GM18861 (cell line): ENCODE measurements around the gene ABLIM3.

ENCODE experiments used
- ATAC-seq: cut with Tn5 transposase; IDR thresholded peaks from one replicate; pipeline ENCODE4 v1.9.1; 2021; ENCODE audit not compliant: unreplicated experiment

ABLIM3 gene

GRCh38 chr5:149133795-149134777 lies 7.2 kb upstream of the ABLIM3 start:
- no peak for ATAC-seq

GRCh38 chr5:149134778-149135500 lies 6.4 kb upstream of the ABLIM3 start:
- ATAC-seq = no peak

DNA sequence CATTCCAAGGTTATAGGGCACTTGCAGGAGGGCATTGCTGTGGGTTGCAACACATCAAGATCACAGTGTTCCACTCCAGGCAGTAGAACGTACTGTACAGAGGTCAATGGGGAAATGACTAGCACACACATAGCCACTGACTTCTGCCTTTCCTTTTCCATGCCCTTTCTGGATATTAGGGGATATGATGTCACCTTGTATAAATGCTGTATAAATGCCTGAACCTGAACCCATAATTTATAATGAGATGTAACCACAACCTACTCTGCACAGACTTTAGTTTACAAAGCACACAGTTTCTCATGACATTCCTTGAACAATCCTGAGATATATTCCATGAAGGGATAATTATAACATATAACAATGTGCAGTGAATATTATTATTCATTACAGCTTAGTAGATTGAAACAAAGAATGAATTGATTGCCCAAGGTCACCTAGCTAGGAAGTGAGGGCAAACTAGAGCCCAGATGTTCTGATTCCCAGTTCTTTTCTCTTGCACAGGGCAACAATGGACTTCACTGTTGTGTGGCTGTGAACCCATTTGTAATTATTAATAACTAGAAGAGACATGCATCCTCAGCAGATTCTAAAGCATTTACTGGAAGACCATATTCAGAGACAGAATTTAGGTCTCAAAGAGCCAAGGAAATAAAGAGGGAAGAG lies 5.6 kb upstream of the ABLIM3 start:
- no peak for ATAC-seq

DNA sequence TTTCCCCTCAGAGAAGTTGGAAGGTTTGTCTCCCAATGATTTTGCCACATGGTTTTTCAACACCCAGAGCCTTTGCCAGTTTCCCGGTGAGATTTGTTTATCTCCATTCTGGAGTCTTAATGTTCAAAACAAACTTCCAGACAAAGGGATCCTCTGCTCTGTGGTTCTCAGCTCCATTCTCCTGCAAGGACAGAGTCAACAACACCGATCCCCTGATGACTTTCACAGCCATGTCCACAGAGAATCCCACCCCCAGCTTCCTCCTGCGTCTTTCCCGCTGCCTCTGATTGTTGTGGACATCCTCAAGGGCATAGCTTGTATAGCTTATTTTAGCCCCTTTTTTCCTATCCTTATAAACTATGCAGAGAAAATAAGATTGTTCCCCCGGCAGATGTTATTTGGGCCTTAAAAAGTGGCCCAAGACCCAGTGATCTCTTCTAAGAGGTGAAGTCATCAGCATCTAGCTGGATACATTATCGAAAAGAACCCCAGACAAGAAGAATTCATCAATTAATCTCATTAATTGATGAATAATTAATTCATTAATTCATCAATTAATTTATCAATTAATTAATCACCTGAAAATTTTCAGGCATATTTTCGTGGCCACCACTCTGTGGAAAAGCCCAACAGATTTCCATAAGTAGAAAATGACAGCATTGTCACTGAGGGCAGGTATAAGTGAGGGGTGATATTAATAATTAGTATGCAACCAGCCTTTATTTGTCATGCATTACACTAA lies 2.9 kb upstream of the ABLIM3 start:
- ATAC-seq = no peak

DNA sequence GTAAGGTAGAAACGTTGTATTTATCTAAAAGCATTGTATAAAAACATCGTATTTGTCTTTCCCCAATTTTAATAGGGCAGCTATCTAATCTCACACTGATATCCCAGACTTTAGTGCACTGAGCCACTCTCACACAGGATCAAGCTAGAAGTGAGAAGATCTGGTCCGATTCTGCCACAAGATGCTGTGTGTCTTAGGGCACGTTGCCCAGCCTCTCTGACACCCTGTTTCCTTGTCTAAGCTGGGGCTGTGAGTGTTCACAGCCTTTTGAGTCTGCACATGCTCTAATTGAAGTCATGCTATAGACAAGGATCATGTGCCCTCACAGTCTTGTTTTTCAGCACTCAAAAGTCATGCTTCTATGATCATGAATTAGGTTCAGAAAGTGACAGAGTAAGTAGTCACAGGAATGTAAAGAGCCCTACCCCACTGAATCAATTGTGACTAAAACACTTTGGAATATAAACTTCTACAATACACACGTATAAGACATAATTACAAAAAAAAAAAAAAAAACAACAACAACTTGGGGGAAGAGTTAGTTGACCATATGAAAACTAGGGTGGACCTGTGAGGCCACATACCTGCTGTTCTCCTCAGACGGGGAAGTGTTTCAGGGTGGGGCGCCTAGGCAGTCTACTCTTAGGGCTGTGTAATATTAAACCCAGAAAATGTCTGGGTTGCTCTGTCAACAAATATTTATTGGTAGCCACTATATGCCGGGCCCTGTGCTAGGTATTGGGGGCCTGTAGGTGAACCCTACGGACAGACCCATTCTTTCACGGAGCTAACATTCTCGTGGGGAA lies 893 bp upstream of the ABLIM3 start:
- ATAC-seq = no peak

- ATAC-seq = no peak
Measured at GRCh38 chr5:149141957-149142851, 911 bp downstream of the ABLIM3 start.

DNA sequence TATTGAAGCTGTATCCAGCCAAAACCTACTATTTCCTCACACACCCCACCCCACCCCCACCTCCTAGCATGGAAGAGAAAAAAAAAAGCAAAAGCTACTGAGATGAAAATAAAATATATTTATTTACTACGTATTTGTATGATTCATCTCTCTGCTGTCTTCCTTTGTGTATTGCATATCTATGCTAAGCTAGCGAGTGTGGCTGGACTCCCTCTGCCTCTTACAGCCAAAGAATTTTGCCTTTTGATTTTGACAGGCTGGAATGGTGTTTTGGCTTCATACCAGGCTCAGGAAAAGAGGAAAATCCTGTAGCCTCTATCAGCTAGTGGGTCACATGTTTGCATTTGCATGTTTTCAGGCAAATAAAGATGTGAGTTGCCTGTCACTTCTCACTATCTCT lies 2.2 kb downstream of the ABLIM3 start:
- ATAC-seq = no peak

DNA sequence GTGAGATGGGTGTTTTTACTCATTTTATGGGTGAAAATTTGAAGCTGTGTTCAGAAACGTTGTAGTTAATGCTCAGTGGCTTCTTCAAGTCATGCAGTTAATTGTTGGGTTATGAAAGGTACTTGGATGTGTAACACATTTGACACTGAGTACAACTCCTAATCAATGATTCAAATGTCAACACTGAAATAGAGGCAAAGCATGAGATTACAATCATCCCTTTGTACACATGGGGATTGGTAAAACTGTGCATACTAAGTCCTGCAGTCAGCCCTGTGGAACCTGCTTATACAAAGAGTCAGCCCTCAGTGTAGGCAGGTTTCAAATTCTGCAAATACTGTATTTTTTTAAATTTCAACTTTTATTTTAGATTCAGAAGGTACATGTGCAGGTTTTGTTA lies 3.3 kb downstream of the ABLIM3 start:
- ATAC-seq = no peak

- no peak for ATAC-seq
Measured at GRCh38 chr5:149145138-149145537, 3.8 kb downstream of the ABLIM3 start.

DNA sequence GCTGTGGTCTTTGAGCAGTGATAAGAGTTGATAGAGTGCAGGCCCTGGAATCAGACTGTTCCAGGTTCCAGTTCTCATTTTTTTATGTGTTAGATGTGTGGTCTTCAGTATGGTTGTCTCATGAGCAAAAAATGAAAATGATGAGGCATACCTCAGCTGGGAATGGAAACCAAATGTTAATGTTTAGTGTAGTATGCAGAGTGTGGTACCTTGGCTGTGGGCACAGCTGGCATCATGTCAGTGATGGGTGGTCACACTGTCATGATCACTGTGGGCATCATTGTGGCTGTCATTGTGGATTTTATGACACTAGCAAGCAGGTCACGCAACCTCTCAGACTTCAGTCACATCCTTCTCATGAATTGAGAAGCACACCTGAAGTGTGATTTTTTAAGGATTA lies 6.4 kb downstream of the ABLIM3 start:
- no peak for ATAC-seq

GRCh38 chr5:149149942-149150341 lies 8.6 kb downstream of the ABLIM3 start:
- no peak for ATAC-seq

DNA sequence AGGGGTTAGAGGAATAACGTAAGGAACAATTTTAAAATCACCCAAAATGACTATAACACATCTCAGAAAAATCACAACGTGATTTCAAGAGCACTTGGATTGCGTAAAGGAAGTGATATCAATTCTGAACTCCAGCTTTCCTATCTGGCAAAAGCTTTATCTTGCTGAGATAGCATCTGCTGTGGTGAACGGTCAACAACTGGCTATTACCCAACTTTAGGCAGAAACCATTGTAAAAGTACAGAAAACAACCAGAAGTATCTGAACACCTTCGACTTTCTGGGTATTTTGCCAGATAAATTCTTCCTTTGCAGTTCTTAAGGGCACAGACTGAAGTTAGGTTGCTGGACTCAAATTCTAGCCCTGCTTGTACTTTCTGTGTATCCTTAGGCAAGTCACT lies 9.2 kb downstream of the ABLIM3 start:
- no peak for ATAC-seq

GRCh38 chr5:149151717-149152116 lies 10.4 kb downstream of the ABLIM3 start:
- no peak for ATAC-seq

DNA sequence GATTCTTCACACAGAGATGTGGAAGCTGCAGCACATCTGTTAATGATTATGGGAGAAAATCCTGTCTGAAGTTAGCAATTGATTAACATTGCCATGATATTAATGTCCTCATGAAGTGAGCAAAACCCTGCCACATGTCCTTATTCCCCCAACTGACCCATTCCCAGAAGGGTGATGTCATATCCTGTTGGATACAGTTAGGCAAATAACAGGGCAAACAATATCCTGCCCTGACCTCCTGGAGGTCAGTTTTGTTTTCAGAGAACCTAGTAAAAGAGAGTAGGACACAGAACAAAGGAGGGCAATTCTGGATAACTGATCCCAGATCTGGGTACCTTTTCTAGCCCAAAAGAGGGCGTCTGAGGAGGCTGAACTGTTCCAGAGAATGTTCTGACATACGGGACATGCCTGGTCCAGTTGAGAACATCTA lies 11.0 kb downstream of the ABLIM3 start:
- ATAC-seq = no peak

DNA sequence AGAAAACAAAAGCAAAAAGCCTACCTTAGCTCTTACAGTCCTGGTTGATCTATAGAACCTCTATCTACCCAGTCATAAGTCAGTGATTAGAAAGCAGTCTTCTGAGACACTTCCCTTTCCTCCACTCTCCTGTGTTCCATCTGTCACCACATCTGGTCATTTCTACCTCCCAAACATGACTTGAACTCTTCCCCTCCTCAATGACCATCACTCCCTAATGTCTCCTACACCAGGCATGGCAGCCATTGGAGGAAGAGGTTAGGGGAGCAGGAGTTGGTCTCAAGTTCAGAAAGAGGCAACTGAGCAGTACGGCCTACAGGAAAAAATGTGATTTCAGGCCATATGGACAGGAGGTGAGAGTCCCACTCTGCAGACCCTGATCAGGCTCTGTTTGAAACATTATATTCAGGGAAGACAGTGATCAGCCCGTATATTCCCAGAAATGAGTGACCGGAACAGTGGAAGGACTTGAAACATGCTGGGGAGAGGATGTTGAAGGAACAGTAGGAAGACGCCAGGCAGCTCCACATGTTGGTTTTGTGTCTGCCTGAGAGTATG lies 12.0 kb downstream of the ABLIM3 start:
- no peak for ATAC-seq

GRCh38 chr5:149153751-149154610 lies 12.7 kb downstream of the ABLIM3 start:
- no peak for ATAC-seq

- no peak for ATAC-seq
Measured at GRCh38 chr5:149154650-149155049, 13.4 kb downstream of the ABLIM3 start.
